ENCODE measurements around the gene CPNE2.

DNA sequence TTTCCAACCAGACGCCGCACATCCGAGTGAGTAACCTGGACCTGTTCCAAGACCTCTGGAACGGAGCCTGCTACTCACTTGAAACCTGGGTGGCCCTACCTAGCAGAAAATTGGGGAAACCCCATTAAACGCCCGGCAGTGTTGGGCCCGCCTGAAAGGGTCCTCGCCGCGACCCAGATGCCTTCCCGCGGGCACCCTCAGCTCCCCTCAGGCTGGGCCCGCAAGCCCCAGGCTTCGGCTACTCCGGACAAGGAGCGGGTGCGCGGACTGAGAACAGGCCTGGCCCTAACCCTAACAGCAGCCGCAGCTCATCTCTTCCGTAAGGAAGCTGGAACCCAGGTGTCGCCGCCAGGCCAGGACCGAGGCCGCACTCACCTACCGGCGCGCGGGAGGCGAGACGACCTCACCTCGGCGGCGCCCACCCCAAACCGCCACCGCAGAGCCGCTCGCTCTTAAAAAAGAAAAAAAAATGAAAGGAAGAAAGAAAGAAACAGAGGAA, 93.1 kb downstream of the CPNE2 start:
- TF ChIP-seq POLR2A (IDR thresholded peaks at IDR 0.05) (no peak), POLR2AphosphoS5 (IDR thresholded peaks at IDR 0.05) (peak in 2 of 4 donors; percentile 10 to 14)
- TF ChIP-seq, protein P1, sequence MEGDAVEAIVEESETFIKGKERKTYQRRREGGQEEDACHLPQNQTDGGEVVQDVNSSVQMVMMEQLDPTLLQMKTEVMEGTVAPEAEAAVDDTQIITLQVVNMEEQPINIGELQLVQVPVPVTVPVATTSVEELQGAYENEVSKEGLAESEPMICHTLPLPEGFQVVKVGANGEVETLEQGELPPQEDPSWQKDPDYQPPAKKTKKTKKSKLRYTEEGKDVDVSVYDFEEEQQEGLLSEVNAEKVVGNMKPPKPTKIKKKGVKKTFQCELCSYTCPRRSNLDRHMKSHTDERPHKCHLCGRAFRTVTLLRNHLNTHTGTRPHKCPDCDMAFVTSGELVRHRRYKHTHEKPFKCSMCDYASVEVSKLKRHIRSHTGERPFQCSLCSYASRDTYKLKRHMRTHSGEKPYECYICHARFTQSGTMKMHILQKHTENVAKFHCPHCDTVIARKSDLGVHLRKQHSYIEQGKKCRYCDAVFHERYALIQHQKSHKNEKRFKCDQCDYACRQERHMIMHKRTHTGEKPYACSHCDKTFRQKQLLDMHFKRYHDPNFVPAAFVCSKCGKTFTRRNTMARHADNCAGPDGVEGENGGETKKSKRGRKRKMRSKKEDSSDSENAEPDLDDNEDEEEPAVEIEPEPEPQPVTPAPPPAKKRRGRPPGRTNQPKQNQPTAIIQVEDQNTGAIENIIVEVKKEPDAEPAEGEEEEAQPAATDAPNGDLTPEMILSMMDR (IDR thresholded peaks at IDR 0.05): peak in 1 of 4 experiments; percentile 6
